K562 (cell line): ENCODE results near the gene VIP. TPM values are rescaled to one million over a fixed set of nuclear protein-coding genes. Genes with fewer than 3 reads are reported as not detected.

Source experiments
- TCF7L2 ChIP-seq: fragments of 150-350 bp; IDR thresholded peaks from 2 replicates; pipeline ENCODE4 v1.6.1; 2016; ENCODE audit warnings: low read depth, mild to moderate bottlenecking, low read length, moderate library complexity
- polyA plus RNA-seq, 8 experiments: library from polyadenylated mRNA; depleted of rRNA in 4 of 8; stranded (reverse) in 5 of 8; unstranded in 3 of 8; fragments of >200 nt; fragmentation: Nextera tagmentation in 2 of 8; fragmentation: Illumina TruSeq in 1 of 8; extraction: Ambion mirVana in 2 of 8; extraction: Trizol in 1 of 8; gene quantifications; 2 replicates each; pipeline versions ENCODE4 v1.2.1 to v1.2.3, GENCODE V29; 2011 to 2014; ENCODE audit warnings: inconsistent platforms in 1 of 8, missing spikeins in 1 of 8
- total RNA-seq, 7 experiments: library from RNA; depleted of rRNA in 6 of 7; stranded (reverse); fragments of >200 nt in 6 of 7; fragmentation: Illumina TruSeq in 2 of 7; extraction: Trizol in 2 of 7; gene quantifications; 2 replicates each; pipeline versions ENCODE4 v1.2.1 to v1.2.3, GENCODE V29; 2011 to 2021; ENCODE audit warnings: low replicate concordance in 1 of 7
- TF ChIP-seq, protein P1 (sequence below): fragments of 450-650 bp; IDR thresholded peaks from 2 replicates; pipeline ENCODE4 v1.6.1; 2016; ENCODE audit warnings: mild to moderate bottlenecking, moderate library complexity

VIP gene
- total and polyA plus RNA-seq, 9 of the 15 experiments (the other 6 are each of a cell fraction or from before 2014, with no cell fraction given) = 0.08 TPM; not detected in 8

DNA sequence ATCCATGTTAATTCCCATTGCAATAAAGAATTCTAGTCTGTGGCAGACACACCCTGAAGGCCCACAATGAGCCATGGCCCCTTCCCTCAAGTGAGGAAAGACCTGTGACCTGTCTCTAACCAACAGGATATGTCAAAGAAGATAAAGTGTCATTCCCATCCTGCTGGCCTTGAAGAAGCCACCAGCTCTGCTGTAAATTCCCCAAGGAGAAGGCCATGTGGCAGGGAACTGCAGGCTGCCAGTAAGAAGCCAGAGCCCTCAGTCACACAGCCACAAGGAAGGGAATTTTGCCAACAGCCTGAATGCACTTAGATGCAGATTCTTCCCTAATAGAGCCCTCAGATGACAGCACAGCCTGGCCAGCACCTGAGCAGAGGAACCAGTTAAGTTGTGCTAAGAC, 24.8 kb downstream of the VIP start (continued):
- TF ChIP-seq, protein P1, sequence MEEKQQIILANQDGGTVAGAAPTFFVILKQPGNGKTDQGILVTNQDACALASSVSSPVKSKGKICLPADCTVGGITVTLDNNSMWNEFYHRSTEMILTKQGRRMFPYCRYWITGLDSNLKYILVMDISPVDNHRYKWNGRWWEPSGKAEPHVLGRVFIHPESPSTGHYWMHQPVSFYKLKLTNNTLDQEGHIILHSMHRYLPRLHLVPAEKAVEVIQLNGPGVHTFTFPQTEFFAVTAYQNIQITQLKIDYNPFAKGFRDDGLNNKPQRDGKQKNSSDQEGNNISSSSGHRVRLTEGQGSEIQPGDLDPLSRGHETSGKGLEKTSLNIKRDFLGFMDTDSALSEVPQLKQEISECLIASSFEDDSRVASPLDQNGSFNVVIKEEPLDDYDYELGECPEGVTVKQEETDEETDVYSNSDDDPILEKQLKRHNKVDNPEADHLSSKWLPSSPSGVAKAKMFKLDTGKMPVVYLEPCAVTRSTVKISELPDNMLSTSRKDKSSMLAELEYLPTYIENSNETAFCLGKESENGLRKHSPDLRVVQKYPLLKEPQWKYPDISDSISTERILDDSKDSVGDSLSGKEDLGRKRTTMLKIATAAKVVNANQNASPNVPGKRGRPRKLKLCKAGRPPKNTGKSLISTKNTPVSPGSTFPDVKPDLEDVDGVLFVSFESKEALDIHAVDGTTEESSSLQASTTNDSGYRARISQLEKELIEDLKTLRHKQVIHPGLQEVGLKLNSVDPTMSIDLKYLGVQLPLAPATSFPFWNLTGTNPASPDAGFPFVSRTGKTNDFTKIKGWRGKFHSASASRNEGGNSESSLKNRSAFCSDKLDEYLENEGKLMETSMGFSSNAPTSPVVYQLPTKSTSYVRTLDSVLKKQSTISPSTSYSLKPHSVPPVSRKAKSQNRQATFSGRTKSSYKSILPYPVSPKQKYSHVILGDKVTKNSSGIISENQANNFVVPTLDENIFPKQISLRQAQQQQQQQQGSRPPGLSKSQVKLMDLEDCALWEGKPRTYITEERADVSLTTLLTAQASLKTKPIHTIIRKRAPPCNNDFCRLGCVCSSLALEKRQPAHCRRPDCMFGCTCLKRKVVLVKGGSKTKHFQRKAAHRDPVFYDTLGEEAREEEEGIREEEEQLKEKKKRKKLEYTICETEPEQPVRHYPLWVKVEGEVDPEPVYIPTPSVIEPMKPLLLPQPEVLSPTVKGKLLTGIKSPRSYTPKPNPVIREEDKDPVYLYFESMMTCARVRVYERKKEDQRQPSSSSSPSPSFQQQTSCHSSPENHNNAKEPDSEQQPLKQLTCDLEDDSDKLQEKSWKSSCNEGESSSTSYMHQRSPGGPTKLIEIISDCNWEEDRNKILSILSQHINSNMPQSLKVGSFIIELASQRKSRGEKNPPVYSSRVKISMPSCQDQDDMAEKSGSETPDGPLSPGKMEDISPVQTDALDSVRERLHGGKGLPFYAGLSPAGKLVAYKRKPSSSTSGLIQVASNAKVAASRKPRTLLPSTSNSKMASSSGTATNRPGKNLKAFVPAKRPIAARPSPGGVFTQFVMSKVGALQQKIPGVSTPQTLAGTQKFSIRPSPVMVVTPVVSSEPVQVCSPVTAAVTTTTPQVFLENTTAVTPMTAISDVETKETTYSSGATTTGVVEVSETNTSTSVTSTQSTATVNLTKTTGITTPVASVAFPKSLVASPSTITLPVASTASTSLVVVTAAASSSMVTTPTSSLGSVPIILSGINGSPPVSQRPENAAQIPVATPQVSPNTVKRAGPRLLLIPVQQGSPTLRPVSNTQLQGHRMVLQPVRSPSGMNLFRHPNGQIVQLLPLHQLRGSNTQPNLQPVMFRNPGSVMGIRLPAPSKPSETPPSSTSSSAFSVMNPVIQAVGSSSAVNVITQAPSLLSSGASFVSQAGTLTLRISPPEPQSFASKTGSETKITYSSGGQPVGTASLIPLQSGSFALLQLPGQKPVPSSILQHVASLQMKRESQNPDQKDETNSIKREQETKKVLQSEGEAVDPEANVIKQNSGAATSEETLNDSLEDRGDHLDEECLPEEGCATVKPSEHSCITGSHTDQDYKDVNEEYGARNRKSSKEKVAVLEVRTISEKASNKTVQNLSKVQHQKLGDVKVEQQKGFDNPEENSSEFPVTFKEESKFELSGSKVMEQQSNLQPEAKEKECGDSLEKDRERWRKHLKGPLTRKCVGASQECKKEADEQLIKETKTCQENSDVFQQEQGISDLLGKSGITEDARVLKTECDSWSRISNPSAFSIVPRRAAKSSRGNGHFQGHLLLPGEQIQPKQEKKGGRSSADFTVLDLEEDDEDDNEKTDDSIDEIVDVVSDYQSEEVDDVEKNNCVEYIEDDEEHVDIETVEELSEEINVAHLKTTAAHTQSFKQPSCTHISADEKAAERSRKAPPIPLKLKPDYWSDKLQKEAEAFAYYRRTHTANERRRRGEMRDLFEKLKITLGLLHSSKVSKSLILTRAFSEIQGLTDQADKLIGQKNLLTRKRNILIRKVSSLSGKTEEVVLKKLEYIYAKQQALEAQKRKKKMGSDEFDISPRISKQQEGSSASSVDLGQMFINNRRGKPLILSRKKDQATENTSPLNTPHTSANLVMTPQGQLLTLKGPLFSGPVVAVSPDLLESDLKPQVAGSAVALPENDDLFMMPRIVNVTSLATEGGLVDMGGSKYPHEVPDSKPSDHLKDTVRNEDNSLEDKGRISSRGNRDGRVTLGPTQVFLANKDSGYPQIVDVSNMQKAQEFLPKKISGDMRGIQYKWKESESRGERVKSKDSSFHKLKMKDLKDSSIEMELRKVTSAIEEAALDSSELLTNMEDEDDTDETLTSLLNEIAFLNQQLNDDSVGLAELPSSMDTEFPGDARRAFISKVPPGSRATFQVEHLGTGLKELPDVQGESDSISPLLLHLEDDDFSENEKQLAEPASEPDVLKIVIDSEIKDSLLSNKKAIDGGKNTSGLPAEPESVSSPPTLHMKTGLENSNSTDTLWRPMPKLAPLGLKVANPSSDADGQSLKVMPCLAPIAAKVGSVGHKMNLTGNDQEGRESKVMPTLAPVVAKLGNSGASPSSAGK = no peak
- TF ChIP-seq TCF7L2 = no peak
